ENCODE results near the gene SSC5D. TPM values are rescaled to one million over a fixed set of nuclear protein-coding genes. Genes with fewer than 3 reads are reported as not detected.

SSC5D gene
- total and polyA plus RNA-seq, 9 of the 15 experiments (the other 6 are each of a cell fraction or from before 2014, with no cell fraction given): 0.04 to 0.71 (median 0.14) TPM; not detected in 2

- TF ChIP-seq FOXP1 (CRISPR knock-in tag; IDR thresholded peaks at IDR 0.05): peak; percentile 92
- peak; percentile 94 for TF ChIP-seq BRD9 (IDR thresholded peaks at IDR 0.05; ENCODE audit: low read depth, partially characterized antibody)
- TF ChIP-seq, protein P1, sequence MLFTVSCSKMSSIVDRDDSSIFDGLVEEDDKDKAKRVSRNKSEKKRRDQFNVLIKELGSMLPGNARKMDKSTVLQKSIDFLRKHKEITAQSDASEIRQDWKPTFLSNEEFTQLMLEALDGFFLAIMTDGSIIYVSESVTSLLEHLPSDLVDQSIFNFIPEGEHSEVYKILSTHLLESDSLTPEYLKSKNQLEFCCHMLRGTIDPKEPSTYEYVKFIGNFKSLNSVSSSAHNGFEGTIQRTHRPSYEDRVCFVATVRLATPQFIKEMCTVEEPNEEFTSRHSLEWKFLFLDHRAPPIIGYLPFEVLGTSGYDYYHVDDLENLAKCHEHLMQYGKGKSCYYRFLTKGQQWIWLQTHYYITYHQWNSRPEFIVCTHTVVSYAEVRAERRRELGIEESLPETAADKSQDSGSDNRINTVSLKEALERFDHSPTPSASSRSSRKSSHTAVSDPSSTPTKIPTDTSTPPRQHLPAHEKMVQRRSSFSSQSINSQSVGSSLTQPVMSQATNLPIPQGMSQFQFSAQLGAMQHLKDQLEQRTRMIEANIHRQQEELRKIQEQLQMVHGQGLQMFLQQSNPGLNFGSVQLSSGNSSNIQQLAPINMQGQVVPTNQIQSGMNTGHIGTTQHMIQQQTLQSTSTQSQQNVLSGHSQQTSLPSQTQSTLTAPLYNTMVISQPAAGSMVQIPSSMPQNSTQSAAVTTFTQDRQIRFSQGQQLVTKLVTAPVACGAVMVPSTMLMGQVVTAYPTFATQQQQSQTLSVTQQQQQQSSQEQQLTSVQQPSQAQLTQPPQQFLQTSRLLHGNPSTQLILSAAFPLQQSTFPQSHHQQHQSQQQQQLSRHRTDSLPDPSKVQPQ (CRISPR knock-in tag; IDR thresholded peaks at IDR 0.05; ENCODE audit: borderline replicate concordance): no peak
- TF ChIP-seq STAT5B (CRISPR knock-in tag; IDR thresholded peaks at IDR 0.05): no peak
- TF ChIP-seq RAD51 (IDR thresholded peaks at IDR 0.05; ENCODE audit: borderline replicate concordance, low read depth): peak; percentile 90
- TF ChIP-seq ZNF282 (CRISPR knock-in tag; IDR thresholded peaks at IDR 0.05): 0 out of 2 replicates have a peak, but pooled peaks have one; percentile 49
- TF ChIP-seq, protein P2, sequence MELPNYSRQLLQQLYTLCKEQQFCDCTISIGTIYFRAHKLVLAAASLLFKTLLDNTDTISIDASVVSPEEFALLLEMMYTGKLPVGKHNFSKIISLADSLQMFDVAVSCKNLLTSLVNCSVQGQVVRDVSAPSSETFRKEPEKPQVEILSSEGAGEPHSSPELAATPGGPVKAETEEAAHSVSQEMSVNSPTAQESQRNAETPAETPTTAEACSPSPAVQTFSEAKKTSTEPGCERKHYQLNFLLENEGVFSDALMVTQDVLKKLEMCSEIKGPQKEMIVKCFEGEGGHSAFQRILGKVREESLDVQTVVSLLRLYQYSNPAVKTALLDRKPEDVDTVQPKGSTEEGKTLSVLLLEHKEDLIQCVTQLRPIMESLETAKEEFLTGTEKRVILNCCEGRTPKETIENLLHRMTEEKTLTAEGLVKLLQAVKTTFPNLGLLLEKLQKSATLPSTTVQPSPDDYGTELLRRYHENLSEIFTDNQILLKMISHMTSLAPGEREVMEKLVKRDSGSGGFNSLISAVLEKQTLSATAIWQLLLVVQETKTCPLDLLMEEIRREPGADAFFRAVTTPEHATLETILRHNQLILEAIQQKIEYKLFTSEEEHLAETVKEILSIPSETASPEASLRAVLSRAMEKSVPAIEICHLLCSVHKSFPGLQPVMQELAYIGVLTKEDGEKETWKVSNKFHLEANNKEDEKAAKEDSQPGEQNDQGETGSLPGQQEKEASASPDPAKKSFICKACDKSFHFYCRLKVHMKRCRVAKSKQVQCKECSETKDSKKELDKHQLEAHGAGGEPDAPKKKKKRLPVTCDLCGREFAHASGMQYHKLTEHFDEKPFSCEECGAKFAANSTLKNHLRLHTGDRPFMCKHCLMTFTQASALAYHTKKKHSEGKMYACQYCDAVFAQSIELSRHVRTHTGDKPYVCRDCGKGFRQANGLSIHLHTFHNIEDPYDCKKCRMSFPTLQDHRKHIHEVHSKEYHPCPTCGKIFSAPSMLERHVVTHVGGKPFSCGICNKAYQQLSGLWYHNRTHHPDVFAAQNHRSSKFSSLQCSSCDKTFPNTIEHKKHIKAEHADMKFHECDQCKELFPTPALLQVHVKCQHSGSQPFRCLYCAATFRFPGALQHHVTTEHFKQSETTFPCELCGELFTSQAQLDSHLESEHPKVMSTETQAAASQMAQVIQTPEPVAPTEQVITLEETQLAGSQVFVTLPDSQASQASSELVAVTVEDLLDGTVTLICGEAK (IDR thresholded peaks at IDR 0.05): no peak
- TF ChIP-seq, protein P2 (CRISPR knock-in tag; IDR thresholded peaks at IDR 0.05): no peak
- no peak for TF ChIP-seq EWSR1 (IDR thresholded peaks at IDR 0.05; ENCODE audit: borderline replicate concordance, low read depth, partially characterized antibody)
- TF ChIP-seq ZBTB34 (CRISPR knock-in tag; IDR thresholded peaks at IDR 0.05): no peak
- peak; percentile 68 for TF ChIP-seq C11orf30 (IDR thresholded peaks at IDR 0.05; ENCODE audit: low read depth)
- TF ChIP-seq RUNX1 (IDR thresholded peaks at IDR 0.05; ENCODE audit: low read depth): no peak
Observed at GRCh38 chr19:55461259-55461973, 26.8 kb upstream of the SSC5D start, which contains the start of gene ISOC2 (continued).
